Prostate gland (tissue), 2 donors: Measurements from ENCODE around the gene RPS15. TPM values are rescaled to one million over a fixed set of nuclear protein-coding genes. Genes with fewer than 3 reads are reported as not detected.
A peak's percentile ranks its signal among the peaks of the same experiment; 100 is the strongest.
"Not testable (repeated sequence)": the region's sequence is repeated elsewhere in the genome, so short reads cannot be mapped to it uniquely, and the experiment has no call there.

Experiments
- DNase-seq: peaks from one replicate; pipeline ENCODE4 v3.0.0-alpha.2; 2019; ENCODE audit warnings: low spot score
- H3K27ac ChIP-seq, 2 donors: fragments of 200-600 bp; sonication (generic); 2 replicates each; pipeline ENCODE4 v1.5.1; 2017 to 2019
- H3K27me3 ChIP-seq: fragments of 200-600 bp; sonication (generic); replicated peaks from 2 replicates; pipeline ENCODE4 v1.5.1; 2019; ENCODE audit not compliant: insufficient read depth
- H3K36me3 ChIP-seq, 2 donors: fragments of 200-600 bp; sonication (generic); 1 replicate in 1 of 2; 2 replicates in 1 of 2; pipeline versions ENCODE4 v1.5.1 to v1.8.1; 2017 to 2019
- H3K4me1 ChIP-seq: fragments of 200-600 bp; sonication (generic); replicated peaks from 2 replicates; pipeline ENCODE4 v1.5.1; 2019
- H3K4me3 ChIP-seq, 2 donors: fragments of 200-600 bp; sonication (generic); 2 replicates each; pipeline ENCODE4 v1.5.1; 2017 to 2019
- H3K9me3 ChIP-seq: fragments of 200-600 bp; sonication (generic); 2 replicates; pipeline ENCODE4 v1.5.1; 2017
- POLR2A ChIP-seq: fragments of 450-650 bp; IDR thresholded peaks from one replicate; pipeline ENCODE4 v1.6.1; 2016; ENCODE audit warnings: antibody characterized with exemption, mild to moderate bottlenecking
- POLR2AphosphoS5 ChIP-seq: sonication (generic); formaldehyde crosslinking; IDR thresholded peaks from one replicate; pipeline ENCODE4 v1.6.1; 2017; ENCODE audit warnings: antibody characterized with exemption
- WGBS: methylation state at CpG from one replicate; pipeline ENCODE4 v1.1.5; 2018; 5-methylcytosine and 5-hydroxymethylcytosine counted together
- intact Hi-C: fragments of 100-400 bp; cut with DNase I; formaldehyde crosslinking; loops from one replicate; pipeline ENCODE4 v1.14.2; 2022
- total RNA-seq, 2 donors: library from RNA; depleted of rRNA; stranded (reverse); fragments of >200 nt; gene quantifications; one replicate each; pipeline ENCODE4 v1.1.0, GENCODE V29; 2016
- TF ChIP-seq, protein P1 (sequence below), 4 experiments: fragments of 200-600 bp in 2 of 4; fragments of 450-650 bp in 2 of 4; sonication (generic) in 2 of 4; IDR thresholded peaks; 1 replicate in 3 of 4; 2 replicates in 1 of 4; pipeline ENCODE4 v1.5.1; 2016 to 2019; ENCODE audit warnings: antibody characterized with exemption in 4 of 4, mild to moderate bottlenecking in 2 of 4, moderate library complexity in 2 of 4

Gene RPS15
- total RNA-seq, 2 donors from 2014 or later, result 3,102 to 5,853 TPM

DNA sequence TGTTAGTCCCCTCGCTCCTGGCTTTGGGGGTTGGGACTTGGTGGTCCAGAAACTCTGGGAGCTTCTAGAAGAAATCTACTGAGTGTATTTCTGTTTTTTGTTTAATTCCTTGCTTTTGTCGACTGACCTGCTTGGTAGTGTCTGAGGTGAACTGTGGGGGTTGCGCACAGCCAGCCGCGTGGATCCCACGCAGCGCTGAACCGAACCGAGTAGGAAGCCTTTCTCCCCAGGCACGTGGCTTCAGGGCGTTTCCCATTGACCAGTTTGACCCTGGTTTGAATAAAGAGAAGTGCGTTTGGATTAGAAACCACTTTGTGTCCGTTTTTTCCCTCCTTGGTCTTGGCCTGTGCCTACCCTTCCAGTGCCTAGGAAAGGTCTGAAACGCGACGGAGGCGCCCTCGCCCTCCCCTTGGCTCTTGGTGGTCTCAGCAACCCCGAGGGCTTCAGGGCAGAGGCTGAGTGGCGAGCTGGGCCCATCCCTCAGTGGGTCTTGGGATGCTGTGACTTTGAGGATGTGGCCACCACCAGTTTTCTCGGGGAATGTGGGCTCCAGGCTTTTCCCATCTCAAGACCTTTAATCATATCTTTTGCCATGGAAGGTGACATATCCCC, 2.7 kb upstream of the RPS15 start:
- intact Hi-C loops, result loop anchor here (5.0 kb wide), 1 partner anchor 158 kb away; the partner anchor contains the start of gene FAM174C
- Histone ChIP-seq H3K4me3 (no peak overlapping the region), H3K27me3 (no peaks in the 10 kb centered on the region), H3K9me3 (no peaks in the 10 kb centered on the region), H3K36me3 (peaks cover 6 to 32% of the 10 kb centered on the region in 2 donors), H3K27ac (no peak overlapping the region), H3K4me1 (peaks cover 14% of the 10 kb centered on the region)
- 84% methylated on average over 21 of the region's 21 CpGs for WGBS
- TF ChIP-seq POLR2A (no peak), POLR2AphosphoS5 (no peak)
- TF ChIP-seq, protein P1, sequence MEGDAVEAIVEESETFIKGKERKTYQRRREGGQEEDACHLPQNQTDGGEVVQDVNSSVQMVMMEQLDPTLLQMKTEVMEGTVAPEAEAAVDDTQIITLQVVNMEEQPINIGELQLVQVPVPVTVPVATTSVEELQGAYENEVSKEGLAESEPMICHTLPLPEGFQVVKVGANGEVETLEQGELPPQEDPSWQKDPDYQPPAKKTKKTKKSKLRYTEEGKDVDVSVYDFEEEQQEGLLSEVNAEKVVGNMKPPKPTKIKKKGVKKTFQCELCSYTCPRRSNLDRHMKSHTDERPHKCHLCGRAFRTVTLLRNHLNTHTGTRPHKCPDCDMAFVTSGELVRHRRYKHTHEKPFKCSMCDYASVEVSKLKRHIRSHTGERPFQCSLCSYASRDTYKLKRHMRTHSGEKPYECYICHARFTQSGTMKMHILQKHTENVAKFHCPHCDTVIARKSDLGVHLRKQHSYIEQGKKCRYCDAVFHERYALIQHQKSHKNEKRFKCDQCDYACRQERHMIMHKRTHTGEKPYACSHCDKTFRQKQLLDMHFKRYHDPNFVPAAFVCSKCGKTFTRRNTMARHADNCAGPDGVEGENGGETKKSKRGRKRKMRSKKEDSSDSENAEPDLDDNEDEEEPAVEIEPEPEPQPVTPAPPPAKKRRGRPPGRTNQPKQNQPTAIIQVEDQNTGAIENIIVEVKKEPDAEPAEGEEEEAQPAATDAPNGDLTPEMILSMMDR (IDR thresholded peaks at IDR 0.05), result no peak
- no peak for DNase-seq

DNA sequence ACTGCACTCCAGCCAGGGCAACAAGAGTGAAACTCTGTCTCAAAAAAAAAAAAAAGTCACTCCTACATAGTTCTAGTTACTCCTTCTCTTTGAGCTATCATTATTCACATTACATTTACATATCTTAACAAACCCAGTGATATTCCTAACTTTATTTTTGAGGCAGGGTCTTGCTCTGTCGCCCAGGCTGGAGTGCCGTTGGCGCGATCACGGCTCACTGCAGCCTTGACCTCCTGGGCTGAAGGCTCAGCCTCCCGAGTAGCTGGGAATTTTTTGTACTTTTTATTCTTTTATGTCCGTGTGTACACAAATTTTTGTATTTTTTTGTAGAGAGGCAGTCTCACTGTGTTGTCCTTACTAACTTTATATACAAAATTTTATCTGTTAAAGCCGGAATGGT, 587 bp upstream of the RPS15 start:
- no peak overlapping the region for H3K27ac ChIP-seq
- no peak for DNase-seq
- H3K4me3 ChIP-seq, result no peak overlapping the region
- TF ChIP-seq, protein P1 (IDR thresholded peaks at IDR 0.05), result no peak
- TF ChIP-seq POLR2AphosphoS5, result no peak
- no peak for TF ChIP-seq POLR2A
- no peaks in the 10 kb centered on the region for H3K27me3 ChIP-seq
- peaks cover 14% of the 10 kb centered on the region for H3K4me1 ChIP-seq
- H3K36me3 ChIP-seq, result peaks cover 6 to 35% of the 10 kb centered on the region in 2 donors
- no peaks in the 10 kb centered on the region for H3K9me3 ChIP-seq
- WGBS, result 54% methylated on average over 8 of the region's 8 CpGs
- intact Hi-C loops, result loop anchor here (5.0 kb wide), 1 partner anchor 160 kb away; the partner anchor contains the start of gene FAM174C

DNA sequence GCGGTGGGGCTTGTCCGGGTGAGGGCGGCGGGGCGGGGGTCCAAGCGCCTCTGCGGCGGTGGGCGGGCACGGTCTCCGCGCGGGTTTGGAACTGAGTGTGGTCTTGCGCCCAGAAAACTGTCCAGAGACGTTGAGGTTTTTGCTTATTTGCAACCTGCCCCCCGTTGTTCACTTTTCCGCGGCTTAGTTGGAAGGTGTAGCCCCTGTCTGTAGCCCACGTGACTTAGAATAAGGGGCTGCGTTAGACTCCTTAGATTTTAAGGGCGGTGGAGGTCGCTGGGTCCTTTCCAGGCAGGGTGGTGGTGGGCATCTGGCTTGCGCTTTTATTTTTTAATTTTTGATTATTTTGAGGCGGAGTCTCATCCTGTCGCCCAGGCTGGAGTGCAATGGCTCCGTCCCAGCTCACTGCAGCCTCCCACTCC, 748 bp downstream of the RPS15 start:
- H3K36me3 ChIP-seq, result peaks cover 4 to 21% of the 10 kb centered on the region in 2 donors
- no peaks in the 10 kb centered on the region for H3K27me3 ChIP-seq
- DNase-seq, result no peak
- H3K9me3 ChIP-seq, result no peaks in the 10 kb centered on the region
- H3K4me3 ChIP-seq, result peak overlapping the region; percentile 71 to 88
- peak overlapping the region; percentile 73 to 81 for H3K27ac ChIP-seq
- intact Hi-C loops, result loop anchor here (5.0 kb wide), 1 partner anchor 162 kb away; the partner anchor contains the start of gene FAM174C
- TF ChIP-seq POLR2A (no peak), POLR2AphosphoS5 (no peak)
- H3K4me1 ChIP-seq, result peaks cover 14% of the 10 kb centered on the region
- WGBS, result under 1% methylated on average over 22 of the region's 26 CpGs

DNA sequence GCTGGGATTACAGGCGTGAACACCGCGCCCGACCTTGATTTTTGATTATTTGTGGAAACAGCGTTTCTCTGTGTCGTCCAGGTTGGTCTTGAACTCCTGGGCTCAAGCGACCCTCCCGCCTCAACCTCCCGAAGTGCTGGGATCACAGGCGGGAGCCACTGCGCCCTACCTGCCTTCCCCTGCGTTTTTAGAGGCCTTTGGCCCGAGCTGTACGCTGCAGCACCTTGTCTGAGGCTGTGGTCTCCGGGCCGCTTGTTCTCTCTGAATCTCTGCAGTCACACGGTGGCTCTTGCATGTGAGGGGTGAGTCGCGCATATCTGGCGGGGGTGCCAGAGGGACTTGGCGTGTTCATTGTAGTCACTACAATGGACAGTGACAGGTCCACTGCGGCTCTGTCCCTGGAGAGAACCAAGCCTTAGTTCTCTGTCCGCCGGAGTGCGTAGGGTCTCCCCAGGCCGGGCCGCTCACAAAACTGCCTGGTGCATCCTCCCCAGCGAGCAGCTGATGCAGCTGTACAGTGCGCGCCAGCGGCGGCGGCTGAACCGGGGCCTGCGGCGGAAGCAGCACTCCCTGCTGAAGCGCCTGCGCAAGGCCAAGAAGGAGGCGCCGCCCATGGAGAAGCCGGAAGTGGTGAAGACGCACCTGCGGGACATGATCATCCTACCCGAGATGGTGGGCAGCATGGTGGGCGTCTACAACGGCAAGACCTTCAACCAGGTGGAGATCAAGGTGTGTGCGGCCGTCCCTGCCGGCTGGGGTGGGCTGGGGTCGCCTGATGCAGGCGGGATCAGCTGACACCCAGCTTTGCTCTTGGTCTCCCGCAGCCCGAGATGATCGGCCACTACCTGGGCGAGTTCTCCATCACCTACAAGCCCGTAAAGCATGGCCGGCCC, 1.6 kb downstream of the RPS15 start:
- H3K27me3 ChIP-seq, DNase-seq, H3K9me3 ChIP-seq: not testable (repeated sequence)
- WGBS, result 75% methylated on average over 57 of the region's 57 CpGs
- intact Hi-C loops, result loop anchor here (5.0 kb wide), 1 partner anchor 162 kb away; the partner anchor contains the start of gene FAM174C
- Histone ChIP-seq H3K4me3 (peak overlapping the region; percentile 71 to 88), H3K4me1 (peaks cover 14% of the 10 kb centered on the region), H3K27ac (peak overlapping the region in 1 of 2 donors; percentile 81), H3K36me3 (peaks cover 4 to 13% of the 10 kb centered on the region in 2 donors)

DNA sequence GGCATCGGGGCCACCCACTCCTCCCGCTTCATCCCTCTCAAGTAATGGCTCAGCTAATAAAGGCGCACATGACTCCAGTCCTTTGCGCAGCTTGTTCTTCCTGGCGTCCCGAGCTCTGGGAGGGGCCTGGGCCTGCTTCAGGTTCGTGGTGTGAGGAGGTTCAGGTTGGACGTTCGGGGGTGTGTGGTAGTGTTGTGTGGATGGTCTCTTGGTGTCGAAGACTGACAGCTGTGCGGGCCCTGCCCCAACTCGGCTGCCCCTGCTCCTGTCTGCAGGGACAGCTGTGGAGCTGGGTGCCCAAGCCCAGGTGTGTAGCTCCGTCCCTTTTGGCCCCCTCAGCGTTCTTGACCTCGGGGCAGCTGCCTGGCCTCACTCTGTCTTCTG, 2.2 kb downstream of the RPS15 start:
- no peak overlapping the region for H3K4me3 ChIP-seq
- peaks cover 4 to 13% of the 10 kb centered on the region in 2 donors for H3K36me3 ChIP-seq
- DNase-seq, result no peak
- intact Hi-C loops, result no loop called here
- TF ChIP-seq, protein P1 (IDR thresholded peaks at IDR 0.05), result no peak
- TF ChIP-seq POLR2A (no peak), POLR2AphosphoS5 (no peak)
- no peak overlapping the region for H3K27ac ChIP-seq
- no peaks in the 10 kb centered on the region for H3K27me3 ChIP-seq
- H3K9me3 ChIP-seq, result no peaks in the 10 kb centered on the region
- peaks cover 16% of the 10 kb centered on the region for H3K4me1 ChIP-seq
- WGBS, result 78% methylated on average over 15 of the region's 15 CpGs
